SK-N-SH treated with all-trans-retinoic acid at 6 μM for 48 hours (cell line): ENCODE results near the gene CENPB.

ENCODE experiments used
- ATAC-seq: fragments of 200-7000 bp; cut with Tn5 transposase; 3 replicates; pipeline ENCODE4 v1.9.1; 2020; ENCODE audit warnings: mild to moderate bottlenecking, moderate library complexity
- ARNTL ChIP-seq: fragments of 450-650 bp; formaldehyde crosslinking; IDR thresholded peaks from 2 replicates; pipeline ENCODE4 v1.5.0; 2020; ENCODE audit warnings: low read depth, mild to moderate bottlenecking, moderate library complexity, borderline replicate concordance
- BACH2 ChIP-seq: fragments of 250-450 bp; sonication (Bioruptor Pico); IDR thresholded peaks from 2 replicates; pipeline ENCODE4 v1.9.0; 2021; ENCODE audit warnings: mild to moderate bottlenecking, borderline replicate concordance
- CREB5 ChIP-seq: fragments of 250-450 bp; sonication (Bioruptor Pico); IDR thresholded peaks from 2 replicates; pipeline ENCODE4 v1.5.1; 2020; ENCODE audit warnings: low read depth, mild to moderate bottlenecking, moderate library complexity
- CSDC2 ChIP-seq: fragments of 250-450 bp; sonication (Bioruptor Pico); IDR thresholded peaks from 2 replicates; pipeline ENCODE4 v1.5.0; 2020; ENCODE audit warnings: mild to moderate bottlenecking, moderate library complexity
- CSRNP3 ChIP-seq: fragments of 250-450 bp; sonication (Bioruptor Pico); IDR thresholded peaks from 2 replicates; pipeline ENCODE4 v1.5.1; 2021; ENCODE audit warnings: mild to moderate bottlenecking, moderate library complexity
- GLIS3 ChIP-seq: fragments of 250-450 bp; sonication (Bioruptor Pico); IDR thresholded peaks from 2 replicates; pipeline ENCODE4 v1.5.0; 2020; ENCODE audit warnings: mild to moderate bottlenecking, moderate library complexity
- OSR1 ChIP-seq: fragments of 250-450 bp; sonication (Bioruptor Pico); IDR thresholded peaks from 2 replicates; pipeline ENCODE4 v1.8.0; 2022; ENCODE audit warnings: moderate library complexity, mild to moderate bottlenecking, inconsistent platforms
- PATZ1 ChIP-seq: fragments of 250-450 bp; sonication (Bioruptor Pico); IDR thresholded peaks from 2 replicates; pipeline ENCODE4 v1.8.0; 2020; ENCODE audit warnings: mild to moderate bottlenecking, moderate library complexity, borderline replicate concordance
- POU6F1 ChIP-seq: fragments of 250-450 bp; sonication (Bioruptor Pico); IDR thresholded peaks from 2 replicates; pipeline ENCODE4 v1.8.0; 2021; ENCODE audit warnings: low read depth, mild to moderate bottlenecking, moderate library complexity, borderline replicate concordance
- RARB ChIP-seq: fragments of 250-450 bp; sonication (Bioruptor Pico); IDR thresholded peaks from 2 replicates; pipeline ENCODE4 v1.8.0; 2021; ENCODE audit warnings: mild to moderate bottlenecking, moderate library complexity
- SNAI2 ChIP-seq: fragments of 250-450 bp; sonication (Bioruptor Pico); IDR thresholded peaks from 2 replicates; pipeline ENCODE4 v1.5.0; 2020; ENCODE audit warnings: mild to moderate bottlenecking, moderate library complexity
- TCF4 ChIP-seq: fragments of 250-450 bp; sonication (Bioruptor Pico); IDR thresholded peaks from 2 replicates; pipeline ENCODE4 v1.8.0; 2021; ENCODE audit warnings: mild to moderate bottlenecking, moderate library complexity, borderline replicate concordance
- TOX ChIP-seq: fragments of 250-450 bp; sonication (Bioruptor Pico); IDR thresholded peaks from 2 replicates; pipeline ENCODE4 v1.8.0; 2021; ENCODE audit warnings: mild to moderate bottlenecking, moderate library complexity, borderline replicate concordance
- TSHZ2 ChIP-seq: fragments of 250-450 bp; sonication (Bioruptor Pico); IDR thresholded peaks from 2 replicates; pipeline ENCODE4 v1.5.0; 2020; ENCODE audit warnings: mild to moderate bottlenecking, moderate library complexity
- ZC3H10 ChIP-seq: fragments of 250-450 bp; sonication (Bioruptor Pico); IDR thresholded peaks from 2 replicates; pipeline ENCODE4 v1.5.1; 2021; ENCODE audit warnings: mild to moderate bottlenecking, moderate library complexity
- ZFP3 ChIP-seq: fragments of 250-450 bp; sonication (Bioruptor Pico); IDR thresholded peaks from 2 replicates; pipeline ENCODE4 v1.5.0; 2020; ENCODE audit warnings: mild to moderate bottlenecking, moderate library complexity
- ZFP30 ChIP-seq: fragments of 450-650 bp; formaldehyde crosslinking; IDR thresholded peaks from 2 replicates; pipeline ENCODE4 v1.5.0; 2022; ENCODE audit warnings: mild to moderate bottlenecking, moderate library complexity
- ZNF565 ChIP-seq: fragments of 450-650 bp; formaldehyde crosslinking; conservative IDR thresholded peaks from 2 replicates; pipeline ENCODE4 v1.5.0; 2020; ENCODE audit warnings: low read depth, mild to moderate bottlenecking, moderate library complexity
- ZNF70 ChIP-seq: fragments of 450-650 bp; formaldehyde crosslinking; IDR thresholded peaks from 2 replicates; pipeline ENCODE4 v1.5.0; 2020; ENCODE audit warnings: mild to moderate bottlenecking, moderate library complexity
- ZNF8 ChIP-seq: fragments of 450-650 bp; formaldehyde crosslinking; IDR thresholded peaks from 2 replicates; pipeline ENCODE4 v1.5.0; 2020; ENCODE audit warnings: mild to moderate bottlenecking, moderate library complexity

Gene CENPB

GRCh38 chr20:3751305-3751674 lies 35.2 kb downstream of the CENPB start:
- no peak for TF ChIP-seq ZFP30 (CRISPR knock-in tag)
- TF ChIP-seq GLIS3 (CRISPR knock-in tag) = no peak
- TF ChIP-seq CSDC2 (CRISPR knock-in tag) = no peak
- TF ChIP-seq OSR1 (CRISPR knock-in tag) = no peak
- TF ChIP-seq CREB5 (CRISPR knock-in tag) = no peak
- TF ChIP-seq TOX (CRISPR knock-in tag) = no peak
- no peak for TF ChIP-seq ARNTL (CRISPR knock-in tag)
- TF ChIP-seq CSRNP3 = no peak
- TF ChIP-seq TCF4 (CRISPR knock-in tag) = no peak
- no peak for TF ChIP-seq TSHZ2 (CRISPR knock-in tag)
- TF ChIP-seq BACH2 (CRISPR knock-in tag) = no peak
- TF ChIP-seq ZFP3 = no peak
- no peak for TF ChIP-seq ZNF70
- no peak for TF ChIP-seq ZNF8
- no peak for TF ChIP-seq SNAI2 (CRISPR knock-in tag)
- TF ChIP-seq ZC3H10 (CRISPR knock-in tag) = no peak
- no peak for TF ChIP-seq PATZ1
- no peak for TF ChIP-seq POU6F1 (CRISPR knock-in tag)
- no peak for ATAC-seq

- peak; percentile 87 for ATAC-seq
- TF ChIP-seq POU6F1 (CRISPR knock-in tag) (no peak), ZNF565 (no peak), RARB (CRISPR knock-in tag) (no peak), CREB5 (CRISPR knock-in tag) (no peak), CSRNP3 (no peak), PATZ1 (no peak), SNAI2 (CRISPR knock-in tag) (no peak), ZNF70 (no peak), GLIS3 (CRISPR knock-in tag) (no peak), ZFP30 (CRISPR knock-in tag) (no peak)
Measured at GRCh38 chr20:3749689-3750531, 36.6 kb downstream of the CENPB start.
